H9 (cell line): ENCODE results near the gene TEX48. TPM values are rescaled to one million over a fixed set of nuclear protein-coding genes. Genes with fewer than 3 reads are reported as not detected.

Source experiments
- DNase-seq: peaks from one replicate; pipeline ENCODE4 v3.0.0-alpha.2; 2017
- H2AFZ ChIP-seq: one replicate; pipeline ENCODE4 v1.6.1; 2013; ENCODE audit warnings: mild to moderate bottlenecking, low read length, control low read depth, moderate library complexity
- H2AK5ac ChIP-seq: 2 replicates; pipeline ENCODE4 v1.6.1; 2013; ENCODE audit warnings: low read length, control low read depth, mixed read lengths; ENCODE audit not compliant: insufficient read length
- H2BK120ac ChIP-seq: one replicate; pipeline ENCODE4 v1.6.1; 2013; ENCODE audit warnings: low read depth, mild to moderate bottlenecking, low read length, control low read depth, inconsistent platforms; ENCODE audit not compliant: poor library complexity, severe bottlenecking
- H2BK12ac ChIP-seq: 2 replicates; pipeline ENCODE4 v1.6.1; 2013; ENCODE audit warnings: low read length, control low read depth, mixed read lengths, low read depth; ENCODE audit not compliant: insufficient read length
- H2BK15ac ChIP-seq: 2 replicates; pipeline ENCODE4 v1.6.1; 2013; ENCODE audit warnings: low read depth, low read length, control low read depth
- H2BK20ac ChIP-seq: one replicate; pipeline ENCODE4 v1.6.1; 2013; ENCODE audit warnings: low read depth, mild to moderate bottlenecking, low read length, control low read depth, inconsistent platforms; ENCODE audit not compliant: poor library complexity, severe bottlenecking
- H2BK5ac ChIP-seq: 2 replicates; pipeline ENCODE4 v1.6.1; 2013; ENCODE audit warnings: low read length, control low read depth, mixed read lengths; ENCODE audit not compliant: insufficient read length
- H3K14ac ChIP-seq: 2 replicates; pipeline ENCODE4 v1.6.1; 2013; ENCODE audit warnings: low read length, control low read depth; ENCODE audit not compliant: insufficient read depth
- H3K18ac ChIP-seq: 2 replicates; pipeline ENCODE4 v1.6.1; 2013; ENCODE audit warnings: low read depth, mild to moderate bottlenecking, mixed read lengths, low read length, control low read depth; ENCODE audit not compliant: insufficient read length
- H3K23ac ChIP-seq: 2 replicates; pipeline ENCODE4 v1.6.1; 2013; ENCODE audit warnings: low read length, control low read depth, mixed read lengths, low read depth; ENCODE audit not compliant: insufficient read length
- H3K23me2 ChIP-seq: 2 replicates; pipeline ENCODE4 v1.6.1; 2013; ENCODE audit warnings: low read depth, mild to moderate bottlenecking, mixed read lengths, low read length, control low read depth; ENCODE audit not compliant: insufficient read length, poor library complexity, severe bottlenecking
- H3K27ac ChIP-seq: 2 replicates; pipeline ENCODE4 v1.5.1; 2013; ENCODE audit warnings: low read length, control low read depth, mixed read lengths, low read depth; ENCODE audit not compliant: insufficient read length
- H3K27me3 ChIP-seq: 2 replicates; pipeline ENCODE4 v1.6.1; 2013; ENCODE audit warnings: low read length, control low read depth, inconsistent platforms; ENCODE audit not compliant: insufficient read depth
- H3K4ac ChIP-seq: 2 replicates; pipeline ENCODE4 v1.6.1; 2013; ENCODE audit warnings: low read depth, mild to moderate bottlenecking, control low read depth, inconsistent platforms, low read length, moderate library complexity
- H3K4me1 ChIP-seq: 2 replicates; pipeline ENCODE4 v1.6.1; 2013; ENCODE audit warnings: low read length, control low read depth, inconsistent platforms; ENCODE audit not compliant: insufficient read depth
- H3K4me2 ChIP-seq: 2 replicates; pipeline ENCODE4 v1.6.1; 2013; ENCODE audit warnings: low read length, control low read depth, mixed read lengths; ENCODE audit not compliant: insufficient read length, insufficient read depth
- H3K56ac ChIP-seq: 2 replicates; pipeline ENCODE4 v1.6.1; 2013; ENCODE audit warnings: low read depth, mild to moderate bottlenecking, mixed read lengths, low read length, control low read depth; ENCODE audit not compliant: insufficient read length
- H3K79me1 ChIP-seq: 2 replicates; pipeline ENCODE4 v1.6.1; 2013; ENCODE audit warnings: low read depth, mild to moderate bottlenecking, moderate library complexity, low read length, control low read depth, inconsistent platforms; ENCODE audit not compliant: insufficient read depth, poor library complexity, severe bottlenecking
- H3K79me2 ChIP-seq: 2 replicates; pipeline ENCODE4 v1.6.1; 2013; ENCODE audit warnings: low read length, control low read depth, inconsistent platforms; ENCODE audit not compliant: insufficient read depth
- H3K9ac ChIP-seq: 2 replicates; pipeline ENCODE4 v1.6.1; 2013; ENCODE audit warnings: low read length, control low read depth, mixed read lengths; ENCODE audit not compliant: insufficient read length; ENCODE audit errors: extremely low read depth
- H3K9me3 ChIP-seq: one replicate; pipeline ENCODE4 v1.6.1; 2013; ENCODE audit warnings: low read depth, low read length, inconsistent platforms; ENCODE audit not compliant: control insufficient read depth
- H3T11ph ChIP-seq: one replicate; pipeline ENCODE4 v1.6.1; 2013; ENCODE audit warnings: mild to moderate bottlenecking, low read length, control low read depth, inconsistent platforms
- H4K20me1 ChIP-seq: one replicate; pipeline ENCODE4 v1.6.1; 2013; ENCODE audit not compliant: control insufficient read depth, insufficient read length, insufficient read depth
- H4K5ac ChIP-seq: 2 replicates; pipeline ENCODE4 v1.6.1; 2013; ENCODE audit warnings: low read depth, mild to moderate bottlenecking, mixed read lengths, low read length, control low read depth; ENCODE audit not compliant: insufficient read length
- H4K8ac ChIP-seq: replicated peaks from 2 replicates; pipeline ENCODE4 v1.6.1; 2013; ENCODE audit warnings: low read length, control low read depth, mixed read lengths, low read depth; ENCODE audit not compliant: insufficient read length
- H4K91ac ChIP-seq: 2 replicates; pipeline ENCODE4 v1.6.1; 2013; ENCODE audit warnings: low read depth, mild to moderate bottlenecking, moderate library complexity, mixed read lengths, low read length, control low read depth; ENCODE audit not compliant: insufficient read length
- H3K27ac Mint-ChIP-seq, 3 experiments: 2 replicates in 2 of 3; 3 replicates in 1 of 3; pipeline ENCODE4 v1.8.0; 2020 to 2021; ENCODE audit warnings: mixed read lengths in 3 of 3, mild to moderate bottlenecking in 1 of 3, moderate library complexity in 1 of 3
- H3K27me3 Mint-ChIP-seq: 2 replicates; pipeline ENCODE4 v1.8.0; 2021; ENCODE audit warnings: low read depth, mild to moderate bottlenecking, moderate library complexity, mixed read lengths
- H3K36me3 Mint-ChIP-seq, 3 experiments: 2 replicates in 2 of 3; 3 replicates in 1 of 3; pipeline ENCODE4 v1.8.0; 2020 to 2021; ENCODE audit warnings: low read depth in 3 of 3, mixed read lengths in 3 of 3; ENCODE audit not compliant: insufficient read depth in 1 of 3
- H3K4me1 Mint-ChIP-seq, 2 experiments: 2 replicates each; pipeline ENCODE4 v1.8.0; 2020; ENCODE audit warnings: mixed read lengths in 2 of 2
- H3K4me3 Mint-ChIP-seq, 2 experiments: 2 replicates in 1 of 2; 3 replicates in 1 of 2; pipeline ENCODE4 v1.8.0; 2020 to 2021; ENCODE audit warnings: mild to moderate bottlenecking in 2 of 2, mixed read lengths in 2 of 2, moderate library complexity in 1 of 2
- H3K9me3 Mint-ChIP-seq, 2 experiments: 2 replicates in 1 of 2; 3 replicates in 1 of 2; pipeline ENCODE4 v1.8.0; 2020; ENCODE audit warnings: mild to moderate bottlenecking in 2 of 2, mixed read lengths in 2 of 2, moderate library complexity in 1 of 2
- WGBS: extraction: QIAGEN DNeasy Blood & Tissue Kit; methylation state at CpG from one replicate; pipeline ENCODE4 v1.1.7; 2013; ENCODE audit warnings: missing lambda C conversion rate, low lambda C conversion rate, mixed read lengths; ENCODE audit not compliant: insufficient read length; ENCODE audit errors: extremely low coverage; 5-methylcytosine and 5-hydroxymethylcytosine counted together
- total RNA-seq: library from RNA; stranded (reverse); gene quantifications from 2 replicates; pipeline ENCODE4 v1.2.1, GENCODE V29; 2021
- TF ChIP-seq, protein P1 (sequence below): fragments of 200-600 bp; sonication (generic); conservative IDR thresholded peaks from 3 replicates; pipeline ENCODE4 v1.8.0; 2021; ENCODE audit warnings: antibody characterized with exemption, mild to moderate bottlenecking

TEX48 gene
- total RNA-seq, 1 experiment from 2014 or later = not detected

- no CpG with 5 or more reads among the region's 8 CpGs for WGBS
- no peak for DNase-seq
Observed at GRCh38 chr9:114680259-114681001, 1.6 kb downstream of the TEX48 start.

More at GRCh38 chr9:114680259-114681001, 1.6 kb downstream of the TEX48 start:
- H3K23me2 ChIP-seq = no peaks in the 10 kb centered on the region
- Mint-ChIP-seq H3K27ac (no peak overlapping the region; a peak in 1 of 7 replicates), H3K4me3 (no peak overlapping the region), H3K27me3 (peaks cover 25% of the 10 kb centered on the region), H3K4me1 (peaks cover 4 to 9% of the 10 kb centered on the region in 2 experiments), H3K9me3 (no peaks in the 10 kb centered on the region; a peak in 1 of 5 replicates), H3K36me3 (no peaks in the 10 kb centered on the region)
- H3K79me2 ChIP-seq = no peaks in the 10 kb centered on the region
- H3K56ac ChIP-seq = no peak overlapping the region
- no peaks in the 10 kb centered on the region for H3K4me1 ChIP-seq
- no peaks in the 10 kb centered on the region for H3K79me1 ChIP-seq
- no peak overlapping the region for H2BK20ac ChIP-seq
- no peak overlapping the region for H3K4me2 ChIP-seq
- no peak overlapping the region for H3K9ac ChIP-seq
- H4K91ac ChIP-seq = no peak overlapping the region
- no peak overlapping the region for H3K14ac ChIP-seq
- no peak overlapping the region for H3T11ph ChIP-seq
- no peak overlapping the region for H3K18ac ChIP-seq
- H3K4ac ChIP-seq = no peak overlapping the region
- H4K20me1 ChIP-seq = no peaks in the 10 kb centered on the region
- no peak overlapping the region for H3K23ac ChIP-seq
- no peak overlapping the region for H3K27ac ChIP-seq
- H4K8ac ChIP-seq = no peak overlapping the region
- H2AK5ac ChIP-seq = no peak overlapping the region
- H3K9me3 ChIP-seq = no peaks in the 10 kb centered on the region
- no peak overlapping the region for H4K5ac ChIP-seq
- no peak overlapping the region for H2BK15ac ChIP-seq
- H2BK12ac ChIP-seq = no peak overlapping the region
- H2BK120ac ChIP-seq = no peak overlapping the region
- no peak overlapping the region for H2BK5ac ChIP-seq
- TF ChIP-seq, protein P1, sequence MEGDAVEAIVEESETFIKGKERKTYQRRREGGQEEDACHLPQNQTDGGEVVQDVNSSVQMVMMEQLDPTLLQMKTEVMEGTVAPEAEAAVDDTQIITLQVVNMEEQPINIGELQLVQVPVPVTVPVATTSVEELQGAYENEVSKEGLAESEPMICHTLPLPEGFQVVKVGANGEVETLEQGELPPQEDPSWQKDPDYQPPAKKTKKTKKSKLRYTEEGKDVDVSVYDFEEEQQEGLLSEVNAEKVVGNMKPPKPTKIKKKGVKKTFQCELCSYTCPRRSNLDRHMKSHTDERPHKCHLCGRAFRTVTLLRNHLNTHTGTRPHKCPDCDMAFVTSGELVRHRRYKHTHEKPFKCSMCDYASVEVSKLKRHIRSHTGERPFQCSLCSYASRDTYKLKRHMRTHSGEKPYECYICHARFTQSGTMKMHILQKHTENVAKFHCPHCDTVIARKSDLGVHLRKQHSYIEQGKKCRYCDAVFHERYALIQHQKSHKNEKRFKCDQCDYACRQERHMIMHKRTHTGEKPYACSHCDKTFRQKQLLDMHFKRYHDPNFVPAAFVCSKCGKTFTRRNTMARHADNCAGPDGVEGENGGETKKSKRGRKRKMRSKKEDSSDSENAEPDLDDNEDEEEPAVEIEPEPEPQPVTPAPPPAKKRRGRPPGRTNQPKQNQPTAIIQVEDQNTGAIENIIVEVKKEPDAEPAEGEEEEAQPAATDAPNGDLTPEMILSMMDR = no peak
- H2AFZ ChIP-seq = no peak overlapping the region
- no peaks in the 10 kb centered on the region for H3K27me3 ChIP-seq
